Fibroblast of skin of scalp (primary cell): ENCODE results near the gene SENP2. TPM values are rescaled to one million over a fixed set of nuclear protein-coding genes. Genes with fewer than 3 reads are reported as not detected.
"Not testable (repeated sequence)": the region's sequence is repeated elsewhere in the genome, so short reads cannot be mapped to it uniquely, and the experiment has no call there.

Experiments
- DNase-seq: peaks from one replicate; pipeline ENCODE4 v3.0.0-alpha.2; 2013
- polyA plus RNA-seq, 2 experiments: library from polyadenylated mRNA; unstranded; fragments of 120-200 nt; gene quantifications; one replicate each; pipeline ENCODE4 v1.2.1, GENCODE V29; 2013; ENCODE audit not compliant: insufficient read length in 2 of 2

Gene SENP2
- polyA plus RNA-seq (2013, experiment 1 of 2; ENCODE audit: insufficient read length) = 25.0 TPM
- polyA plus RNA-seq (2013, experiment 2 of 2; ENCODE audit: insufficient read length) = 24.9 TPM

DNA sequence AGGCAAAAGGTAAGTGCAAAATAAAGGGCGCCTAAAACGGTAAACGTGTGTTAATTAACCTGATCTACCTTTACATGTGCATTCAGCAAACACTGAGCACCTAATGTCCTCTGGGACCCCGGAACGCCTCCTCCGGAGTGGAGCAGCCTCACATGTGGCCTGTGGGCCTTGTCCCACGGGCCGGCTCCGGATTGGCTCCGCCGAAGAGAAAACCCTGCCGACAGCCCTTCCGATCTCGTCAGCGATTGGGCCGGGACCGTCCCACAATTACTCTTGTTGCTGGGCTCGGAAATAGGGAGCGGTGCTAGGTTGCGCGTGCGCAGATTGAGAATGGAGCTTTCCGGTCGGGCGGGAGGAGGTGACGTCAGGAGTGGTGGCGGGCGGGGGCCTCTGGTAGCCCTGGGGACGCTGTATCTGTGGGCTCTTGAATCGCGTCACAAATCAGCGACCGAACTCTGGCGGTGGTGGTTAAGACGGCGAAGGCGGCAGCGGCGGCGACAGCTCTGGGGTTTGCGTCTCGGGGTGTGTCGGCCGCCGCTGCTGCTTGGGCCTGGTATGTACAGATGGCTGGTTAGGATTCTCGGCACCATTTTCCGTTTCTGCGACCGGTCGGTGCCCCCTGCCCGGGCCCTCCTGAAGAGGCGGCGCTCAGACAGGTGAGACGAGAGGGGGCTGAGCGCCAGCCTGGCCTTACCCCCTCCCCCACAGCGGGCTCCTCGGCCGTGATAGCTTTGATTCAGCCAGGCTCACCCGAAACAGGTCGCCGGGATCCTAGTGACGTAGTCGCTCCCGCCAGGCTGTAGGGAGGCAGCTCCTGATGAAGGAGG is at the start of gene SENP2:
Gene SENP2, plus strand, starts transcription at position 437 of the 827 bp plus-strand sequence. Its CDS starts 119 bp downstream, at position 556.
- peak; percentile 99 for DNase-seq

- DNase-seq = peak; percentile 63
These were observed 48.6 kb upstream of the SENP2 start for GRCh38 chr3:185537369-185537970.

GRCh38 chr3:185539934-185540333 is 46.2 kb upstream of the SENP2 start:
- no peak for DNase-seq

DNA sequence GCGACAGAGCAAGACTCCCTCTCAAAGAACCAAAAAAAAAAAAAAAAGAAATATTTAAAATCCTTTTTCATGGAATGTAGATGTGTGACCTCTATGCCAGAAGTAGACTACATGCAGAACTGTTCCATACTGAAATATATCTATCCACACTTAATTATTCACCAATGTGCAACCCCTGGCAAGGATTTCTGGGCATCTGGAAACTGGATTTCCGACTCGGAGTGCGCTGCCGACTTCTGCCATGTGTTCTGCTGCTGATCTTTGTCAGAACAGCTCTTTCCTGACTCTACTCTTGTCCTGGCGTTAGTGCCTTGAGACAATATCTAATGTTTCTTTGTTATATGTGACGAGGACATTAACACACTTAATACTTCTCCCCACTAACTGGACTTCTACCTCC is 45.4 kb upstream of the SENP2 start:
- no peak for DNase-seq

GRCh38 chr3:185549122-185549521 is 37.0 kb upstream of the SENP2 start:
- DNase-seq = peak; percentile 95

DNA sequence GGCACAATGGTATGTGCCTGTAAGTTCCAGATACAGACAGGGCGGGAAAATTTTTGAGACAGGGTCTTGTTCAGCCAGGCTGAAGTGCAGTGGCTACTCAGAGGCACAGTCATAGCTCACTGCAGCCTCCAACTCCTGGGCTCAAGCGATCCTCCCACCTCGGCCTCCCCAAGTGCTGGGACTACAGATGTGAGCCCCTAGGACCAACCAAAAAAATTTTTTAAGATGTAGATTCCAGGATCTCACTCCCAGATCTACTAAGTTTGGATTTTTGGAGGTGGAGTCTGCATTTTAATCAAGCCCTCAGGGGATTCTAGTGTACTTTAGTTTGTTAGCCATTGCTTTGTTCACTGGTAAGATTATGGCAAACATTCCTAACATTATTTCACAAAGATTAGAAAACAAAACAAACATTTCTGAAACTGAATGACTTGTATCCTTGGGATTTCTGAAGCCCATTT is 36.4 kb upstream of the SENP2 start:
- peak; percentile 50 for DNase-seq

DNA sequence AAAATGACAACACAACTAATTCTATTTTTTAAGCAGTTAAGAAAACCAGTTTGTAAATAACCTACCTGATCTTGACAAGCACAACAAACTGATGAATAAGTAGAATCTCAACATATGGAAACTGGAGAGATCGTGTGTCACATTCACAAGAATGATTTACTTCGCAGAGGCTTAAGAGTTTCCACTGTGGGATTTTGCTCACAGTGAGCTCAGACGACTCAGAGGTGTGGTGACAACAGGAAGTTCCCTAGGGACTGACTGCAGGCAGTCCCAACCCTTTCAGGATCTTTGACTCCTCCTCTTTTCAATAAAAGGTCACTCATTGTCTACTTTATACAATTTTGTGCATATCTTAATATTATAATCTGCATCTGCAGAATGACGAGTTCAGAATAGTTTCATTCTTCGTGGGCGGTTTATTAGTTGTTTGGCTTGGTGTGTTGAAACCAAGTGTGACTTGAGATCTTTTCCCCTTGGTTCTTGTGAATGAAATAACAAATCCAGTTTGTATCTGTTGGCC is 33.7 kb upstream of the SENP2 start, which contains the start of gene LIPH:
Gene LIPH, minus strand, starts transcription at position 231 of the 520 bp plus-strand sequence. Its CDS starts 117 bp downstream, at position 114.
- DNase-seq = peak; percentile 15

DNA sequence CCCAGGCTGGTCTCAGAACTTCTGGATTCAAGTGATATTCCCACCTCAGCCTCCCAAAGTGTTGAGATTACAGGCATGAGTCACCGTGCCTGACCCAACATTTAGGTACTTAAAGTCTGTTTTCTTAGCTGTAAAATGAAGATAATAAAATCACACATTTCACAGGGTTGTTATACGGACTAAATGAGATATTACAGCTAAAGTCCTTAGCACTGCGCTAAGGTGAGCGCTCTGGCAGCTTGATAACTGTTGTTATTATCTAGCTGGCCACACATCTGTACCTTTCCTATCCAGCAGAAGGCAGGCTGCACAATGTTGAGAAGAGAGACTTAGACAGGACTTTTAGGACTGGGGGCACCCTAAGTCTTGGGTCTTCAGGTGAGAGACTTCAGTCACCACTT is 31.0 kb upstream of the SENP2 start:
- no peak for DNase-seq

DNA sequence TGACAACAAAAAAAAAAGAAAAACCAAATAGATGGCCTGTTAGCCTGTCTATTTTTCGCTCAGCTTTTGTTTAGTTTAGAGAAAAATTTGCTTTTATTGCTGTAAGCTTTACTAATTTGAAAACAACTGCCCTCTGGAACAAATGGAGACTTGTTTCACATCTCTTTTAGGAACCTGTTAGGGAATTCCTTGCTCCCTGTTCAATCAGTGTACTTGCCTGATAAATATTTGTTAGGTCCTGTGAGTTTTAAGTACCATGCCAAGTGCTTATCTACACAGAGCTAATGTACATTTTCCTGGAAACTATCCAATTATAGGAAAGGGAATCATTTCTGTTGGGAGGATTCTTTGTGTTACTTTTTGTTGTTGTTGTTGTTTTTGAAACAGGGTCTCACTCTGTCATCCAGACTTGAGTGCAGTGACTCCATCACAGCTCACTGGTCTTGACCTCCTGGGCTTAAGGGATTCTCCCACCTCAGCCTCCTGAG is 30.2 kb upstream of the SENP2 start:
- DNase-seq = no peak

DNA sequence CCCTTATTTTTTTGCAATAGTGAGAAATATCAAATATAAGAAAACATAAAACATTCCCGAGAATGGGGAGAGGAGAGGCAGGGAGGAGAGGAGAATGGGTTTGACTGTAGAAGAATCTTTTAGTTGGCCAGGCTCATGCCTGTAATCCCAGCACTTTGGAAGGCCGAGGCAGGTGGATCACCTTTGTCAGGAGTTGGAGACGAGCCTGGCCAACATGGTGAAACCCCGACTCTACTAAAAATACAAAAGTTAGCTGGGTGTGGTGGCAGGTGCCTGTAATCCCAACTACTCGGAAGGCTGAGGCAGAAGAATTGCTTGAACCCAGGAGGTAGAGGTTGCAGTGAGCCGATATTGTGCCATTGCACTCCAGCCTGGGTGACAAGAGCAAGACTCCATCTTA is 29.5 kb upstream of the SENP2 start:
- DNase-seq = not testable (repeated sequence)

GRCh38 chr3:185558395-185558794 is 27.7 kb upstream of the SENP2 start:
- DNase-seq = no peak

- DNase-seq = no peak
These were observed 26.4 kb upstream of the SENP2 start for GRCh38 chr3:185559706-185560090.

GRCh38 chr3:185560676-185561075 is 25.4 kb upstream of the SENP2 start:
- no peak for DNase-seq

DNA sequence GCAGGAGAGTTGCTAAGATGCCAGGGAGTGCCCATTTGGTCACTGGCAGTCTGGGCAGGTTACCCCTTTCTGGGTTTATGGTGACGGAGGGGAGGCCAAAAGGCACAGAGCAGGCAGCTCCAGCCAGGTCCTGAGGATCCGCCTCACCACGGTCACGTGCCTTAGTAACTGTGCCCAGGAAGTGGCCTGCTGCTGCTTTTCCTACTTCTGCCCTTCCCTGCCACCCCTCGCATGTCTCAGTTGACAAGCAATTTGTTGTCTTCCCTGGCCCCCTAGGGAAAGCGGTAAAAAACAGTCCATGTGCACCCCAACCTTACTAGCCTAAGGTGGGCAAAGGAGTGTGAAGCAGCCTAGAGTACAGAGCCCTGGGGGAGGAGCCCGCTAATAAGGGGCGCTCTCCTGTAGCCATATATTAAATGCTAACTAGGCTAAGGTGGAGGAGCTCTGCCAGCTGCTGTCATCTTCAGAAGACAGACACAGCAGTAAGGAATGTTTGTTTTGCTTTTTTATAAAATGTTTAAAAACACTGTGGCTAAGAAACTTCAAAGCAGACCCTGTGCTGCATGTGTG is 24.6 kb upstream of the SENP2 start:
- DNase-seq = no peak

- no peak for DNase-seq
These were observed 24.1 kb upstream of the SENP2 start for GRCh38 chr3:185561958-185562357.

- DNase-seq = no peak
These were observed 13.9 kb upstream of the SENP2 start for GRCh38 chr3:185572183-185572582.

DNA sequence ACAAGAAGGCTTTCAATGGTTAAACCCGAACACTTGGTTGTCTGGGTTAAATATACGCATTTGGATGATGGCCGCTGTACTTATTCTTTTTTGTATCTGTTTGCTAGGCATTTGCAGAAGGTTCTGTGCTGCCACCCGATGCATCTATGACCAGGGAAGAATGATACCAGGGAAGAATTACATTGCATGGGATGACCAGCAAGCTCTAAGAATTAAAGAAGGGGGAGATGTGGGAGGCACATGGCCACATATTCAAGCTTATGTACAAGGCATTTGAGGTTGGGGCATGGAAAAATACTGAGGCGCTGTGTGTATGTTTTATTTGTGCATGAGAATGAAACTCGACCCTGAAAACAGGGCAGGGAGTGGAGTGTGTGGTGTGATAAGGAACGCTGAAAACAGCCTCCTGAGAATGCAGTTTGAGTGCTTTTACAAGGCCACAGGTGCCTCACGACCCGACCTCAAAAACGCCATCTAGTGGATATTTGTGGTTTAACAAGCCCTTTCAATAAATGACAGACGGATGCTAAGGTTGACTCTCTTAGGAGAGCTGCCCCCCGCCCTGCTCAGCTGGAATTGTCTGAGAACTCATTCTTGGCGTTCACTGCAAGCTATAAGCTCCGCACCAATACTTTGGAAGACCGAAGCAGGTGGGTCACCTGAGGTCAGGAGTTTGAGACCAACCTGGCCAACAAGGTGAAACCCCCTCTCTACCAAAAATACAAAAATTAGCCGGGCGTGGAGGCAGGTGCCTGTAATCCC is 10.8 kb upstream of the SENP2 start:
- DNase-seq = peak; percentile 39

DNA sequence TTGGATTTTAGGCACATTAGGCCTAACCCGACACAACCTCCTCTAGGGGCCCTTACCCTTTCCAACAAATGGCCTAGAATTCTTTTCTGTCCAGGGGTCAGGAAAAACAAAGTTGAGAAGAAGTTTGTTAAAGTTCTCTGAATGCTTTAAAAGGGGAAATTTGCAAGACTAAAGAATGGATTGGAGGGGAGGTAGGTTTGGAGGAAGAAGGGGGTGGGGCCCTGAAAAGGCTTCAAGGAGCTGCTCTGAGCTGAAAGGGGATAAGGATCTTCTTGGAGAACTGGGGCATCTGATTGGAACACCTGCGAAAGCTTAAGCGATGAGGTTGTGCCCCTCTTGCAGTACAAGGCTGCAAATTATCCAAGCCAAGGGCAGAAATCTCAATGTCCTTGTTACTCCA is 3.9 kb upstream of the SENP2 start:
- DNase-seq = no peak

- no peak for DNase-seq
These were observed 3.2 kb upstream of the SENP2 start for GRCh38 chr3:185582871-185583270.

GRCh38 chr3:185583925-185584324 is 2.2 kb upstream of the SENP2 start:
- no peak for DNase-seq

DNA sequence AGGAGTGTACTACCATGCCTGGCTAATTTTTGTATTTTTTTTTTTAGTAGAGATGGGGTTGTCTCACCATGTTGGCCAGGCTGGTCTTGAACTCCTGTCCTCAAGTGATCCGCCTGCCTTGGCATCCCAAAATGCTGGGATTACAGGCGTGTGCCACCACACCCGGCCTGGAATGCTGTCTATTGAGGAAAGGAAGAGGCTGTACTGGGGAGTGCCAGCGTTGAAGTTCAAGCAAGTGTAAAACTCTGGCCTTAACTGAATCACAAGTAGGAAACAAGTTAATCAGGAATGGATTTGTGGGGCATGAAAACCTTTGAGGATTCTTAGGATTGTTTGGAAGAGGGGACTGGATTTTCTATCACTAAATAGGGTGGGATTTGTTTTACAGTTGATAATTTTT is 1.4 kb upstream of the SENP2 start:
- no peak for DNase-seq

DNA sequence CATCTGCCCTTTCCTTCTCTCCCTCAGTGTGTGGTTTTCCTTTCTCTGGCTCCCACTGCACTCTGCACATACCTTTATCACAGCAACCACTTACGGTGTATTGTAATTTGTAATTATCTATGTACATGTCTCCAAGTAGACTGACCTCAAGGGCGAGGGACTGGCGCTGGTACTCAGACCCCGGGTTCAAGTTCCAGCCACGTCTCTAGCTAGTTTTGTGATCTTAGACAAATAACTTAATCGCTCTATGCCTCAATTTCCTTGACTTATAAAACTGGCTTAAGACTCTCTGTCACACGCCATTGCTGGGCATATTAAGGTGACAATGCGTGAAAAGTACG is 607 bp upstream of the SENP2 start:
- DNase-seq = no peak

DNA sequence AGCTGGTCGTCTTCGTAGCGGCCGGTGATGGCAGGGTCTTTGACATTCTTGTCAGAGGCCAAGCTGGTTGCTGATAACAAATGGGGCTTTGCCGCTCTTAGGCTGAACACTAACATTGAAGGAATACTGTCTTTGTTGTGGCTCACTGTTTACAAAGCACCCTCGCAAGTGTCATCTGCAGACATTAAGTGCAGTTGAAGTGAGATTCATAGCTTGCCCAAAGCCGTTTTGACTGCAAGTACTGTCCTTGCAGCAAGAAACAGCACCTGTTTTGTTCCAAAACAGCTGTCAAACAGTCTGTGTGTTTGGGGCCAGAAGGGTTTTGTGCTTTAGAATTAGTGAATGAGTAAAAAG is 568 bp downstream of the SENP2 start:
- no peak for DNase-seq
